HG02588 (cell line): Measurements from ENCODE around the gene ZER1.
A peak's percentile ranks its signal among the peaks of the same experiment; 100 is the strongest.
"Not testable (repeated sequence)": the region's sequence is repeated elsewhere in the genome, so short reads cannot be mapped to it uniquely, and the experiment has no call there.

Experiments used
- ATAC-seq: cut with Tn5 transposase; IDR thresholded peaks from one replicate; pipeline ENCODE4 v1.9.1; 2021; ENCODE audit warnings: mild to moderate bottlenecking, moderate library complexity; ENCODE audit not compliant: unreplicated experiment

The ZER1 gene

DNA sequence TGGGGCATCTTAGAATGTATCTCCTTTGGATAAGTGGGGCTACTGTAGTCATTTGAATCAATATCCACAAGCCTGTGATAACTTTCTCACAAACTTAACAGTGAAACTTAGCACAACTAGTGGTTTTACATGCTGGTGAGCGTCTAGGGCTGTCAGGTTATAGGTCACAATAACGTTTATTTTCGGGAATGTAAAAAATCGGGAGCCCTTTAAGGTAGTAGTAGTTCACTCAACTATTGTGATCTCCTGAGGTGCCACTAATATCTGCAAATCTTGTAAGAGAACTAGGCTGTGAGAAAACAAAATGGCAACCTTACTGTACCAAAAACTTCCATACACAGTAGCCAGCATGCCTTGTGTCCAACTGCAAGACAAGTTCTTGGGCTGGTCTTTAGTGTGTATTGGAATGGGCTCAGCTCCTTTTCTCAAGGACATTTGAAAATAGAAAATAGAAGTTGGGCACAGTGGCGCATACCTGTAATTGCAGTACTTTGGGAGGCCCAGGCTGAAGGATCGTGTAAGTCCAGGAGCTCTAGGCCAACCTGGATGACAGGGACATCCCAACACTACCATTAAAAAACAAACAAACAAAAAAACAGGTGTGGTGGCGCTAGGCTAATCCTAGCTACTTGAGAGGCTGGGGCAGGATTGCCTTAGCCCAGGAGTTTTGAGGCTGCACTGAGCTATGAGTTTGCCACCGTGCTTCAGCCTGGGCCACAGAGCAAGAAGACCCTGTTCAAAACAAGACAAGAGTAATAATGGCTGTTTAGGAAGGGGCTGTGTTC, 74.6 kb downstream of the ZER1 start:
- no peak for ATAC-seq

DNA sequence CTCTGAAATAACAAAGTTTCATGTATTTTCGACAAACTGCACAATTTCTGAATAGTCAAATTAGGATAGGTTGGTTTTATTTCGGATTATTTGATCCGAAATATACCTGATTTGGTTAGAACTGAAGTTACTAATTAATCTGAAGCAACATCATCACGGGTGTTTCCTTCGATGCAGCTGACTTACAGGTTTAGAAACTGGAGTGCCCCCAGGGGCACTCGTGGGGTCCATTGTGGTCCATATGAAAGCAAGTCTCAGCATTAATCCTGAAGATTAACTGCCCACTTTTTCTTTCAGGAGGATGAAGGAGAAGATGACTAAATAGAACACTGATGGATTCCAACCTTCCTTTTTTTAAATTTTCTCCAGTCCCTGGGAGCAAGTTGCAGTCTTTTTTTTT, 77.4 kb downstream of the ZER1 start:
- no peak for ATAC-seq

DNA sequence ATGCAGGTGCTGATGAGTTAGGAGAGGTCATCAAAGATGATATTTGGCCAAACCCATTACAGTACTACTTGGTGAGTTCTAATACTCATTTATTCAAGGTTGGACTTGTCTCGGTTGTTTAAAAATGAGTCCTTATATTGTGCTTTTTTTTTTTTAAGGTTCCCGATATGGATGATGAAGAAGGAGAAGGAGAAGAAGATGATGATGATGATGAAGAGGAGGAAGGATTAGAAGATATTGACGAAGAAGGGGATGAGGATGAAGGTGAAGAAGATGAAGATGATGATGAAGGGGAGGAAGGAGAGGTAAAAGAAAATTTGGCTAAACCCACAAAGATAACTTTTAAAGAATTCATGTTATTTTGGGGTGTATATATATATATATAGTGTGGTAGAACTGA, 78.0 kb downstream of the ZER1 start:
- ATAC-seq, result not testable (repeated sequence)

DNA sequence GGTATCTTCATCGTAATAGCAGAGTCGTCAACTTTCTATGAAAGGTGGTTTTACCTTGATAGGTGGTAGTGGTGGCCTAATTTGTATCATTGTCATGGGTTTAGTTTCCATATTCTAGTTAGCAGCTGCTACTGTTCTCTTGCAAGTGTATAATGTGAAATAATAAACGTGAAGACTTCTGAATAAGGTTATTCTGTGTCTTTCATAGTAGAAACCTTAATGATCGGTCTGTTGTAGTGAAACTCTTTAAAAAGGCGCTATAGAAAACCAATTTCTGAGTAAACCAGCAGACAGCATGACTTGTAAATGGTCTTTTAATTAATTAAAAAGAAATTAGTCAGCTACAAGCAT, 81.1 kb downstream of the ZER1 start:
- ATAC-seq, result no peak

DNA sequence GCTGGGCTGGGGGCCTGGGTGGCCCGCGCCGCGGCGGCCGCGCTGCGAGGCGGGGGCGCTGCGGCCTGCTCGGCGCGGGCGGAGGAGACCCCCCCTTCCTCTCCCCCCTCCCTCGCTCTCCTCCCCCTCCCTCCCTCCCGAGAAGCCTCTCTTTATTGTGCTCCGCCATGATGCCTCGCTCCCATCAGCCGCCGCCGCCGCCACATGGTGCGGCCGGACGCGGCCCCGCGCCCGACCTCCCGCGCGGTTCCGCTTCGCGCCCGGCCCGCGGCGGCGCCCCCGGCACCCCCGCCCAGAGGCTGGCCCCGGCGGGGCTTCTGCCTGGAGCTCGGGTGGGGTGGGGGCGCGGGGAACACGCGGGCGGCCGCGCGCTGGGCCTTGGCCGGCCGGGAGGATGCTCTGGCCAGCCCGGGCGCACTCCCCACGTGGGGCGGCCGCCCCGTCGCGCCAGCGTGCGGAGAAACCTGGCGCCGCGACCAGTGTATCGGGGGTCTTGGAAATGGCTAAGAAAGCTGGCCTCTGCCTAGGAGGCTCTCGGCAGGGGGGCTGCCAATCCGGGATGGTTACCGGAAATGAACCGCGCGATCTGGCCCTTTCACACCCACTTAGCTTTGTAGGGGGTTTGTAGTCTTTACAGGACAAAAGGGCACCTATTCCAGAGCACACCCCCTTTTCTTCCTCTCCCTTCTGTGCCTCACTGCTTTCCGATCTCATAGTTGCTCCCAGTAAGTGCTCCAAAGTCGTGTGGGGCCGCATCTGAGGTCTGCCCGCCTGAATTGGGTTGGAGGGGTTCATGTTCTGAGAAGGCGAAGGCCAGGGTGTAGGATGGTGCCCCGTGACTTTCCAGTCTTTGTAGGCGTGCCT, 81.7 kb downstream of the ZER1 start:
- ATAC-seq, result peak; percentile 5

DNA sequence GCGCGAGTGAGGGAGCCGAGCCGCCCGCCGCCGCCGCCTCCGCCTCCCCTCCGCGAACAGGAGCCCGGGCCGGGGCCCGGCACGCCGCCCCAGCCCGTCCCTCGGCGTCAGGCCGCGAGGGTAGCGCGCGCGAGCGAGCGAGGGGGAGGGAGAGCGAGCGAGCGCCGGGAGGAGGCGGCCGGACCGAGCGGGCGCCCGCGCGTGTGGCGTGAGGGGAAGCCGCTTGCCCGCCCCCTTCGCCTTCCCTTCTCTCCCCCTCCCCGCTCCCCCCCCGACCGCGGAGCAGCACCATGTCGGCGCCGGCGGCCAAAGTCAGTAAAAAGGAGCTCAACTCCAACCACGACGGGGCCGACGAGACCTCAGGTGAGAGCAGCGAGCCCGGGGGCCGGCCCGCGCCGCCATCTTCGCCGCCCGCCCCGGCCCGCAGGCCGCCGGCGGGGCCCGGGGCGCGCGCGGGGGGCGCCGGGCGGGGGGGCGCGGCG, 82.4 kb downstream of the ZER1 start:
- ATAC-seq, result peak; percentile 28

DNA sequence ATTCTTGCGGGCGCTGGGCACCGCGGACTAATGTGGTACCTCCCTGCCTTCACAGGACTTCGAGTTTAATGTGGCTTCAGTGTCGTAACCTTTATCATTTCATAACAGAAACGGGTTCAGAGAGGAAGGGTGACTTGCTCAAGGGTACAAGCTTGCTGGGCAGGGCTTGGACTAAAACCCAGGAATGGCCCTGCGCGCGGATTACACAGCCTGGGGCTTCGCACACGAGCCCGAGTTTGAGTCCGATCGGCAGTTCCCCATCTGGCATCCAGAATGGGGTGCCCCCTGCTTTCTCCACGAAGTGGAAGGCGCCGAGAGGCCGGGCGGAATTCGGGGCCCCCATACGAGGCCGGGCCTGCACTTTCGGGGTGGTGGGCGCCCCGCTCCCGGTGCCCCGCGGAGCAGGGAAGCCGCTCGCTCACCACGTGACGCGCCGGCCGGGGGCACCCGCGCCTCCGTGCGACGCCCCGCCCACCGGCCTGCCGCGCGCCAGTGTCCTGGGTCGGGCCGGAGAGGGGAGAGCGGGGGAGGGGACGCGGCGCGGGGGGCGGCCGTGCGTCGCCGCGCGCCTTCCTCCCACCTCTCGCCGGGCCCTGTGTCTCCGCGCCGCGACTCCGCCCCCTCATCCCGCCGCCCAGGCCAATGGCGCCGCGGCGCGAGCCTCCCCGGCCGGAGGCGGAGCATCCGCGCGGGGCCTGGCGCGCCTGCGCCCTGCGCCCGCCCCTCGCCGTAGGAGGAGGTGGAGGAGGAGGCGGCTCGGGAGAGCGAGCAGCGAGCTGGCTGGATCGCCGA, 83.0 kb downstream of the ZER1 start, which contains the start of gene SET:
Gene SET (plus strand): TSS at position 722 of the 792 bp plus-strand sequence. CDS start 361 bp downstream, outside the sequence.
- ATAC-seq, result peak; percentile 62

DNA sequence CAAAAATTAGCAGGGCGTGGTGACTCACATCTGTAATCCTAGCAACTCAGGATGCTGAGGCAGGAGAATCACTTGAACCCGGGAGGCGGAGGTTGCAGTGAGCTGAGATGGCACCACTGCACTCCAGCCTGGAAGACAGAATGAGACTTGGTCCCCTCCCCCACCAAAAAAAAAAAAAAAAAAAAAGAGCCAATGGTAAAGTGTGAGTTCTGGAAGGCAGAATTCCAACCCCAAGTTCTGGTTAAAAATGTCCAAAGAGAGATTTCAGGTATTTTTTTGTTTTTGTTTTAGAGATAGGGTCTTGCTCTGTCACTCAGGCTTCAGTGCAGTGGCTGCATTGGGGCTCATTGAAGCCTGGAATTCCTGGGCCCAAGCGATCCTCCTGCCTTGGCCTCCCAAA, 84.3 kb downstream of the ZER1 start:
- ATAC-seq, result no peak

DNA sequence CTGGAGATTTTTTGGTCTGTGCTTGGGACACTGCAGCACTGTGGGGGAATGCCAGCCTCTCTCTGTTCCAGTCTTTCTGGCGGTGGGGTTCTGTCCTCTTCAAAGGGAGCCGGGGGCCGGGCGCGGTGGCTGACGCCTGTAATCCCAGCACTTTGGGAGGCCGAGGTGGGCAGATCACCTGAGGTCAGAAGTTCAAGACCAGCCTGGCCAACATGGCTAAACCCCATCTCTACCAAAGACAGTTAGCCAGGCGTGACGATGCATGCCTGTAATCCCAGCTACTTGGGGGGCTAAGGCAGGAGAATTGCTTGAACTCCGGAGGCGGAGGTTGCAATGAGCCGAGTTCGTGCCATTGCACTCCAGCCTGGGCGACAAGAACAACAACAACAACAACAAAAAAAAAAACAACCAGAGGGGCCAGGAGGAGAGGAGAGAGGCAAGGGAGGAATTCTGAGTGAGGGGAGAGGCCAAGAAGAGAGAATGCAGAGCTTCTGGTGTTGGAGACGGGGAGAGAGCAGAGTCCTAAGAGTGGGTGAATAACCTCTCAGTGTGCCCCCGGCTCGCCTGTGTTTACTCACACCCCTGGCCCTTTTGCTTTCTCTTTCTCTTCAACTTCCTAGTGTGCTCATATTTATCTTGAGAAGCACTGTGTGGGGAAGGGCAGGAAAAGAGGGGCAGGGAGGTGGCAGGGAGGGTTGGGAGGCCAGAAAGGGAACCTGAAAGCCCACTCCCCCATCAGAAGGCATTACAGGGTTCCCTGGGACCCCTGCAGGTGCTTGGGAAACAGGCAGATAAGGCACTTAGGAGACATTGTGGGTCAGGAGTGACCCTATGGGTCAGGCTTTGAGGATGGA, 85.9 kb downstream of the ZER1 start:
- no peak for ATAC-seq

DNA sequence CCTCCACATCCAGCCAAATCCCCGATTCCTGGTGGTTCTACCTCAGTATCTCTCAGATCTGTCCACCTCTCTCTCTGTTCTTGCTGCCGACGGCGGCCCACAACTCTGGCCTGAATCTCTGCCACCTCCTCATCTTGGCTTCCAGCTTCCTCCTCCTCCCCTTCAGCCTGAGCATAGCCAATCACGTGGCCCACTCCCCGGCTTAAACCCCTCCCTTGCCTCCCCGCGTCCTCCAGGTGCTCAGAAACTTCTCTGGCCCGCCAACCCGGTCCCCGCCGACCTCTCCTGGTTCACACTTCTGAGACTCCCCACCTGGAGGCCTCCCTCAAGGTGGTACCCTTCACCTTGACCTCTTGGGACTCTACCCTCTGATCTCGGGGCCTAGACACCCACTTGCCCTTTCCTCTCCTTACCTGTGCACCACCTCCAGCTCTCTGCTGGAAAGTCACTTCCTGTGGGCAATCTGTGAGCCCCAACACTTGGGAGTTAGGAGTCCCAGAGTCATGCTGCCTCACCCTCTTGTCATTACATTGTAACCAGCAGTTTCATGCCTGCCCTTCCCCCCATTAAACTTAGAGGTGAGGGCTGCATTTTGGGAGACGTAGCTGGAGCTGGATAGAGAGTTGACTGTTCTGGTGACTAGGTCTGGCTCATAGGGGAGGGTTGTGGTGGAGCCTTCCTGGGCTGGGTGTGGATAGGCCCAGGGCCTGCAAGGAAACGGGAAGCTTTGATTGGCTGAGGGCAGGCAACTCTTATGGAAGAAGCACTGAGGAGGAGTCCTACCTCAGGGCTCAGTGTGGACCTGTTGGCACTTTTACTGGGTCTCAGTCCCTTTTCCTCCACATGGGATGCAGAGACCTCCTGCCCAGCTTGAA, 87.2 kb downstream of the ZER1 start:
- ATAC-seq, result no peak

DNA sequence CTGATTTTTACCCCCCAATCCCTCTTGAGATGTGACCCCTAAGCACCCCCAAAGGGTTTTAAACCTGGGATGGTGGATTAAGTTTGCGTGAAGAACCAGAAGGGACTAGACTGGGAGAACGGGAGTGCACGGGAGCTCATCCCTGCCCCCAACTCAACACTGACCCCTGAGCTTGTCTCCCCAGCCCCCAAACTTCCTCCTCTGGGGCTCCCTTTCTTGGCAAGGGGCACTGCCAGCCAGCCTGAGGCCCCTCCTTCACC, 87.7 kb downstream of the ZER1 start:
- ATAC-seq, result no peak

DNA sequence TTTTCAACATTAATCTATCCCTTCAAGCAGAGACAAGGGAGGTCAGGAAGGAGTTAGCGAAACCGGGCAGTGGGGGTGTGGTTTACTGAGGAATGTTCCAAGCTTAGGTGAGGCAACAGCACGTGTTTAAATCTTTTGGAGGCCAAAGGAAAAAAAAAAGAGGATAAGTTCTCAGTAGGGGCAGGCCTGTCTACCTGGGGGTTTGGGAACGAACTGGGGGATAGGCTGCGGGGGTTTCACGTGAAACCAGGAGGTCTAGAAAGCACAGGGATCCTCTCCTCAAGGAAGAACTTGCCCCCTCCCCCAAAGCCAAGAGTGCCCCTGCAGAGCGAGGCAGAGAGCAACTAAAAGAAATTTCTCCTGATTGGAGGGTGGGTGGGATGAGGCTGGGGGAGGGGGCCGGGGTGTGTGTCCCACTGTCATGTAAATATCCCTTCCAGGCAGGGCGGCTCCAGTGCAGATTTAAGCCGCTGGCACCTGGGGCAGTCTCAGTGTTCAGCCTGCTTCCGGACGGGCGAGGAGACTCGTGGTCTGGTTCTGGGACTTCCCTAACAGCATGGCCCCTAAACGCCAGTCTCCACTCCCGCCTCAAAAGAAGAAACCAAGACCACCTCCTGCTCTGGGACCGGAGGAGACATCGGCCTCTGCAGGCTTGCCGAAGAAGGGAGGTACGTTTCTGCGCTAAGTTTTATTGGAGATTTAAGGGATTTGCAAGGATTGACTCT, 88.2 kb downstream of the ZER1 start:
- ATAC-seq, result no peak
